Measurements from ENCODE around the gene MSI2. TPM values are rescaled to one million over a fixed set of nuclear protein-coding genes. Genes with fewer than 3 reads are reported as not detected.

The MSI2 gene
- total RNA-seq, 1 donor = 23.2 TPM

DNA sequence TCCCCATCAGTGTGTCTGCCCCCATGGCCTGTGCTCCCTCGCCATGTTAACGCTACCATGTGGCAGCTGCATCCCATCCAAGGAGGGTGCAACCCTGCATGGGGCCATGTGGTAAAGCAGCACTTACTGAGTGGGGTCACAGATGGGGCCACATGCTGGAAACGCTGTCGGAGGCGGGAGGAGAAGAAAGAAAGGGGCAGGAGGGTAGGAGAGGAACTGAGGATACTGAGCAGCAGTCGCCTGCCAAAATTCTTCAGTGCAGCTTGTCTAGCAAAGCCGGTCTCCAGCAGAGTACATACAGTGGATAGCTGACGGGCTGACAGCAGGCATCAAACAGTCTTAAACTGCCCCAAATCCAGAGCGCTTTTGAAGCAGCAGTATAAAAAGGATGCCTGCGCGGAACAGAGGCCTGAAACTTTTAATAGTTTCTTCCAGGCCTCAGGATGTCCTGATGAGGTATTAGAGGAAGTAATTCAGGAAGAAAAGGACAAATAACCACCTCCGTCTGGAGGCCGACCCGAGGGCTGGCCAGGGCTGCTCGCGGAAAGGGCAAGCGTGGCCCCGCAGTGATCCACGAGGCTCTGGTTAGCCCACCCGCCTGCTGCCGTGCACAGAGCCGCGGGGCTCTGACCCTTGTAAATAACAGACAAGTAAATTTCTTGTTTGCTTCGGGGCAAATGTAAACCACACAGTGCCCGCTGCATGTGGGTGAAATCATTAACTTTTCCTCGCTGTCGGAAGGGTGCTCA, 339.8 kb downstream of the MSI2 start:
- H3K4me2 ChIP-seq (ENCODE audit: insufficient read depth, low read length) = no peak overlapping the region
- H3K27me3 ChIP-seq (ENCODE audit: insufficient read depth, low read length) = no peaks in the 10 kb centered on the region
- no peaks in the 10 kb centered on the region for H3K9me3 ChIP-seq (ENCODE audit: low read depth, low read length)
- H4K20me1 ChIP-seq (ENCODE audit: insufficient read depth, low read length) = no peaks in the 10 kb centered on the region
- H3K4me1 ChIP-seq (ENCODE audit: insufficient read depth, low read length) = no peaks in the 10 kb centered on the region
- H3K4me3 ChIP-seq (ENCODE audit: insufficient read depth, low read length) = no peak overlapping the region
- H3K27ac ChIP-seq (ENCODE audit: low read depth, low read length) = no peak overlapping the region
- no peak overlapping the region for H2AFZ ChIP-seq (ENCODE audit: low read length)
- TF ChIP-seq, protein P1, sequence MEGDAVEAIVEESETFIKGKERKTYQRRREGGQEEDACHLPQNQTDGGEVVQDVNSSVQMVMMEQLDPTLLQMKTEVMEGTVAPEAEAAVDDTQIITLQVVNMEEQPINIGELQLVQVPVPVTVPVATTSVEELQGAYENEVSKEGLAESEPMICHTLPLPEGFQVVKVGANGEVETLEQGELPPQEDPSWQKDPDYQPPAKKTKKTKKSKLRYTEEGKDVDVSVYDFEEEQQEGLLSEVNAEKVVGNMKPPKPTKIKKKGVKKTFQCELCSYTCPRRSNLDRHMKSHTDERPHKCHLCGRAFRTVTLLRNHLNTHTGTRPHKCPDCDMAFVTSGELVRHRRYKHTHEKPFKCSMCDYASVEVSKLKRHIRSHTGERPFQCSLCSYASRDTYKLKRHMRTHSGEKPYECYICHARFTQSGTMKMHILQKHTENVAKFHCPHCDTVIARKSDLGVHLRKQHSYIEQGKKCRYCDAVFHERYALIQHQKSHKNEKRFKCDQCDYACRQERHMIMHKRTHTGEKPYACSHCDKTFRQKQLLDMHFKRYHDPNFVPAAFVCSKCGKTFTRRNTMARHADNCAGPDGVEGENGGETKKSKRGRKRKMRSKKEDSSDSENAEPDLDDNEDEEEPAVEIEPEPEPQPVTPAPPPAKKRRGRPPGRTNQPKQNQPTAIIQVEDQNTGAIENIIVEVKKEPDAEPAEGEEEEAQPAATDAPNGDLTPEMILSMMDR (IDR thresholded peaks at IDR 0.05; ENCODE audit: extremely low read depth, low read depth, low read length) = no peak
- no peak for DNase-seq (ENCODE audit: insufficient read length, low spot score, missing footprints)
- no peaks in the 10 kb centered on the region for H3K79me2 ChIP-seq (ENCODE audit: insufficient read depth, low read length)
- H3K36me3 ChIP-seq (ENCODE audit: insufficient read depth, low read length) = no peaks in the 10 kb centered on the region

DNA sequence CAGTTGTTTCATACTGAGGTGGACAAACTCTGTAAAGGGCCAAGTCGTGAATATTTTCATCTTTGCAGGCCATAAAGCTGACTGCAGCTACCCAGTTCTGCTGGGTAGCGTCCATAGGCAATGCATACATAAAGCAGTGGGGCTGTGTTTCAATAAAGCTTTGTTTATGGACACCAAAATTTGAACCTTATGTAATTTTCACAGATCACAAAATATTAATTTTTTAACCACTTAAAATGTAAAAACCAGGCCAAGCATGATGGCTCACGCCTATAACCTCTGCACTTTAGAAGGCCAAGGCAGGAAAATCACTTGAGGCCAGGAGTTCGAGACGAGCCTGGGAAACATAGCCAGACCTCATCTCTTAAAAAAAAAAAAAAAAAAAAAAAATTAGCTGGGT, 340.8 kb downstream of the MSI2 start:
- Histone ChIP-seq H3K4me1 (ENCODE audit: insufficient read depth, low read length) (no peaks in the 10 kb centered on the region), H3K9me3 (ENCODE audit: low read depth, low read length) (no peaks in the 10 kb centered on the region), H3K27me3 (ENCODE audit: insufficient read depth, low read length) (no peaks in the 10 kb centered on the region), H3K36me3 (ENCODE audit: insufficient read depth, low read length) (no peaks in the 10 kb centered on the region), H3K79me2 (ENCODE audit: insufficient read depth, low read length) (no peaks in the 10 kb centered on the region), H4K20me1 (ENCODE audit: insufficient read depth, low read length) (no peaks in the 10 kb centered on the region), H3K27ac (ENCODE audit: low read depth, low read length) (no peak overlapping the region), H3K4me2 (ENCODE audit: insufficient read depth, low read length) (no peak overlapping the region), H2AFZ (ENCODE audit: low read length) (no peak overlapping the region), H3K4me3 (ENCODE audit: insufficient read depth, low read length) (no peak overlapping the region)
- DNase-seq (ENCODE audit: insufficient read length, low spot score, missing footprints) = no peak
- TF ChIP-seq, protein P1 (IDR thresholded peaks at IDR 0.05; ENCODE audit: extremely low read depth, low read depth, low read length) = no peak

DNA sequence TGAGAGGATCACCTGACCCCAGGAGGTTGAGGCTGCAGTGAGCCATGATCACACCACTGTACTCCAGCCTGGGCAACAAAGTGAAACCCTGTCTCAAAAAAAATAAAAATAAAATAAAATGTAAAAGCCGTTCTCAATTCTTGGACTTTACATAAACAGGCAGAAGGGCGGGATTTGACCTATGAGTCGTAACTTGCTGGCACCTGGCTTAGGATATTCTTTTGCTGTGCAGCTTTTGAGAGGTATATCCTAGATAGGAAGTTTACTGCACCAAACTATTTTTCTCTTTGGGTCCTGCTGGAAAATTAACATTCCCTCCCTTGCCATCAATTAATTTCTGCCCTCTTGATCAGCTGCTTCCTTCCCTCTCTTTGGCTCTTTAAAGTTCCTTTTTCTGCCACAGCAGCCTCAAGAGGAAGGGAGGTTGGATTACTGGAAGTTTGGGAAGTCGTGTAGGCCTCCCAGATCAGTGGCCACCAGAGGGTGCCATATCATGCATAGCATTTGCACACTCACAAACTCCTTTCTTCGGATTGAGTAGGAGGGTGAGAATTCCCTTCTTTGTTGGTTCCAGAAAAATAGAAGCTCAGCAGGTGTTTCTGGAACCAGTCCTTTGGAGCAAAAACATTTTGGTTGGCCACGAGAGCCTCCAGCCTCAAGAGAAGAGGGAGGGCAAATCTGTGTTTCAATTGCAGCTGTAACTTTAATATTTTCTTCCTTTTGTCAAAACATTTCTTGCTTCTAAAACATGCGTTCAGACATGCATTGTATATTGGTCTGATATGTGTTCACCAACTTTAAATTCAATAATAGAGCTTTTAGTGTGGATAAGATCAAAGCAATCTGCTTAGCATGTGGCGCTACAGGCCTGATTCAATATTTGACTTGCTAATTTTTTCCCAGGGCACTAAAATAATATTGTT, 341.5 kb downstream of the MSI2 start:
- Histone ChIP-seq H3K27me3 (ENCODE audit: insufficient read depth, low read length) (no peaks in the 10 kb centered on the region), H3K4me2 (ENCODE audit: insufficient read depth, low read length) (no peak overlapping the region), H3K36me3 (ENCODE audit: insufficient read depth, low read length) (no peaks in the 10 kb centered on the region), H2AFZ (ENCODE audit: low read length) (no peak overlapping the region), H3K79me2 (ENCODE audit: insufficient read depth, low read length) (no peaks in the 10 kb centered on the region), H3K4me1 (ENCODE audit: insufficient read depth, low read length) (no peaks in the 10 kb centered on the region), H3K4me3 (ENCODE audit: insufficient read depth, low read length) (no peak overlapping the region), H3K27ac (ENCODE audit: low read depth, low read length) (no peak overlapping the region), H3K9me3 (ENCODE audit: low read depth, low read length) (no peaks in the 10 kb centered on the region), H4K20me1 (ENCODE audit: insufficient read depth, low read length) (no peaks in the 10 kb centered on the region)
- peak; percentile 88 for DNase-seq (ENCODE audit: insufficient read length, low spot score, missing footprints)
- TF ChIP-seq, protein P1 (IDR thresholded peaks at IDR 0.05; ENCODE audit: extremely low read depth, low read depth, low read length) = peak; percentile 93
